ENCODE results near the gene MARCKS.
"Not testable (repeated sequence)": the region's sequence is repeated elsewhere in the genome, so short reads cannot be mapped to it uniquely, and the experiment has no call there.

MARCKS gene

GRCh38 chr6:113893451-113893850 lies 36.3 kb downstream of the MARCKS start:
- Histone ChIP-seq H3K36me3 (ENCODE audit: insufficient read depth, low read length) (no peaks in the 10 kb centered on the region), H3K9ac (ENCODE audit: low read length) (no peak overlapping the region), H3K4me3 (ENCODE audit: low read depth in 1 of 2, low read length in 2 of 2) (no peak overlapping the region), H3K27me3 (ENCODE audit: control insufficient read depth in 1 of 2, insufficient read depth in 2 of 2, low read length in 2 of 2) (no peaks in the 10 kb centered on the region), H3K27ac (ENCODE audit: low read depth, low read length) (no peak overlapping the region), H3K9me3 (ENCODE audit: low read length) (no peaks in the 10 kb centered on the region), H3K4me1 (ENCODE audit: insufficient read depth, low read length) (peaks cover 10% of the 10 kb centered on the region)

- Histone ChIP-seq H3K27ac (ENCODE audit: low read depth, low read length) (no peak overlapping the region), H3K36me3 (ENCODE audit: insufficient read depth, low read length) (no peaks in the 10 kb centered on the region), H3K9me3 (ENCODE audit: low read length) (no peaks in the 10 kb centered on the region), H3K9ac (ENCODE audit: low read length) (no peak overlapping the region), H3K27me3 (ENCODE audit: control insufficient read depth in 1 of 2, insufficient read depth in 2 of 2, low read length in 2 of 2) (no peaks in the 10 kb centered on the region), H3K4me1 (ENCODE audit: insufficient read depth, low read length) (peaks cover 10% of the 10 kb centered on the region), H3K4me3 (ENCODE audit: low read depth in 1 of 2, low read length in 2 of 2) (no peak overlapping the region)
Measured at GRCh38 chr6:113893866-113894265, 36.7 kb downstream of the MARCKS start.

GRCh38 chr6:113894712-113895674 lies 37.8 kb downstream of the MARCKS start:
- Histone ChIP-seq H3K36me3 (ENCODE audit: insufficient read depth, low read length) (no peaks in the 10 kb centered on the region), H3K9ac (ENCODE audit: low read length) (no peak overlapping the region), H3K27ac (ENCODE audit: low read depth, low read length) (no peak overlapping the region), H3K4me3 (ENCODE audit: low read depth in 1 of 2, low read length in 2 of 2) (no peak overlapping the region), H3K27me3 (ENCODE audit: control insufficient read depth in 1 of 2, insufficient read depth in 2 of 2, low read length in 2 of 2) (no peaks in the 10 kb centered on the region), H3K9me3 (ENCODE audit: low read length) (no peaks in the 10 kb centered on the region), H3K4me1 (ENCODE audit: insufficient read depth, low read length) (peaks cover 10% of the 10 kb centered on the region)

GRCh38 chr6:113901482-113901881 lies 44.3 kb downstream of the MARCKS start:
- no peak overlapping the region for H3K9ac ChIP-seq (ENCODE audit: low read length)
- H3K9me3 ChIP-seq (ENCODE audit: low read length) = no peaks in the 10 kb centered on the region
- H3K27me3 ChIP-seq (ENCODE audit: control insufficient read depth in 1 of 2, insufficient read depth in 2 of 2, low read length in 2 of 2) = no peaks in the 10 kb centered on the region
- H3K27ac ChIP-seq (ENCODE audit: low read depth, low read length) = no peak overlapping the region
- no peaks in the 10 kb centered on the region for H3K36me3 ChIP-seq (ENCODE audit: insufficient read depth, low read length)
- H3K4me3 ChIP-seq (ENCODE audit: low read depth in 1 of 2, low read length in 2 of 2) = no peak overlapping the region
- peaks cover 17% of the 10 kb centered on the region for H3K4me1 ChIP-seq (ENCODE audit: insufficient read depth, low read length)

- Histone ChIP-seq H3K9me3 (ENCODE audit: low read length) (no peaks in the 10 kb centered on the region), H3K27ac (ENCODE audit: low read depth, low read length) (peak overlapping the region; percentile 9), H3K36me3 (ENCODE audit: insufficient read depth, low read length) (no peaks in the 10 kb centered on the region), H3K27me3 (ENCODE audit: control insufficient read depth in 1 of 2, insufficient read depth in 2 of 2, low read length in 2 of 2) (no peaks in the 10 kb centered on the region), H3K9ac (ENCODE audit: low read length) (peak overlapping the region; percentile 10), H3K4me1 (ENCODE audit: insufficient read depth, low read length) (peaks cover 16% of the 10 kb centered on the region), H3K4me3 (ENCODE audit: low read depth in 1 of 2, low read length in 2 of 2) (peak overlapping the region in 1 of 2 donors; percentile 15)
Measured at GRCh38 chr6:113903666-113904330, 46.7 kb downstream of the MARCKS start.

GRCh38 chr6:113907102-113907815 lies 50.1 kb downstream of the MARCKS start:
- Histone ChIP-seq H3K9ac (ENCODE audit: low read length) (no peak overlapping the region), H3K9me3 (ENCODE audit: low read length) (no peaks in the 10 kb centered on the region), H3K36me3 (ENCODE audit: insufficient read depth, low read length) (no peaks in the 10 kb centered on the region), H3K27me3 (ENCODE audit: control insufficient read depth in 1 of 2, insufficient read depth in 2 of 2, low read length in 2 of 2) (no peaks in the 10 kb centered on the region), H3K27ac (ENCODE audit: low read depth, low read length) (no peak overlapping the region), H3K4me1 (ENCODE audit: insufficient read depth, low read length) (peaks cover 11% of the 10 kb centered on the region), H3K4me3 (ENCODE audit: low read depth in 1 of 2, low read length in 2 of 2) (no peak overlapping the region)

- Histone ChIP-seq H3K9ac (ENCODE audit: low read length) (no peak overlapping the region), H3K4me3 (ENCODE audit: low read depth in 1 of 2, low read length in 2 of 2) (no peak overlapping the region), H3K27me3 (ENCODE audit: control insufficient read depth in 1 of 2, insufficient read depth in 2 of 2, low read length in 2 of 2) (no peaks in the 10 kb centered on the region), H3K36me3 (ENCODE audit: insufficient read depth, low read length) (no peaks in the 10 kb centered on the region), H3K27ac (ENCODE audit: low read depth, low read length) (no peak overlapping the region), H3K4me1 (ENCODE audit: insufficient read depth, low read length) (peaks cover 9% of the 10 kb centered on the region), H3K9me3 (ENCODE audit: low read length) (no peaks in the 10 kb centered on the region)
Measured at GRCh38 chr6:113908801-113909200, 51.7 kb downstream of the MARCKS start.

GRCh38 chr6:113909224-113909856 lies 52.2 kb downstream of the MARCKS start:
- H3K9me3 ChIP-seq (ENCODE audit: low read length) = no peaks in the 10 kb centered on the region
- H3K4me1 ChIP-seq (ENCODE audit: insufficient read depth, low read length) = peaks cover 5% of the 10 kb centered on the region
- H3K27ac ChIP-seq (ENCODE audit: low read depth, low read length) = no peak overlapping the region
- no peak overlapping the region for H3K9ac ChIP-seq (ENCODE audit: low read length)
- no peak overlapping the region for H3K4me3 ChIP-seq (ENCODE audit: low read depth in 1 of 2, low read length in 2 of 2)
- H3K36me3 ChIP-seq (ENCODE audit: insufficient read depth, low read length) = no peaks in the 10 kb centered on the region
- no peaks in the 10 kb centered on the region for H3K27me3 ChIP-seq (ENCODE audit: control insufficient read depth in 1 of 2, insufficient read depth in 2 of 2, low read length in 2 of 2)

- not testable (repeated sequence) for H3K9ac ChIP-seq (ENCODE audit: low read length); H3K27me3 ChIP-seq (ENCODE audit: control insufficient read depth in 1 of 2, insufficient read depth in 2 of 2, low read length in 2 of 2); H3K27ac ChIP-seq (ENCODE audit: low read depth, low read length); H3K4me3 ChIP-seq (ENCODE audit: low read depth in 1 of 2, low read length in 2 of 2); H3K9me3 ChIP-seq (ENCODE audit: low read length); H3K4me1 ChIP-seq (ENCODE audit: insufficient read depth, low read length); H3K36me3 ChIP-seq (ENCODE audit: insufficient read depth, low read length)
Measured at GRCh38 chr6:113910285-113910684, 53.1 kb downstream of the MARCKS start.
